22Rv1 (cell line): ENCODE results near the gene IMMP2L.

Experiments used
- CTCF ChIP-seq: fragments of 450-650 bp; IDR thresholded peaks from 2 replicates; pipeline ENCODE4 v1.5.1; 2017; ENCODE audit warnings: mild to moderate bottlenecking
- ZFX ChIP-seq: fragments of 450-650 bp; IDR thresholded peaks from 2 replicates; pipeline ENCODE4 v1.6.1; 2017; ENCODE audit warnings: antibody characterized with exemption, borderline replicate concordance

GRCh38 chr7:111113263-111114017 is 448.9 kb downstream of the IMMP2L start:
- TF ChIP-seq CTCF (no peak), ZFX (no peak)
